ENCODE results near the gene PNCK.

PNCK gene

DNA sequence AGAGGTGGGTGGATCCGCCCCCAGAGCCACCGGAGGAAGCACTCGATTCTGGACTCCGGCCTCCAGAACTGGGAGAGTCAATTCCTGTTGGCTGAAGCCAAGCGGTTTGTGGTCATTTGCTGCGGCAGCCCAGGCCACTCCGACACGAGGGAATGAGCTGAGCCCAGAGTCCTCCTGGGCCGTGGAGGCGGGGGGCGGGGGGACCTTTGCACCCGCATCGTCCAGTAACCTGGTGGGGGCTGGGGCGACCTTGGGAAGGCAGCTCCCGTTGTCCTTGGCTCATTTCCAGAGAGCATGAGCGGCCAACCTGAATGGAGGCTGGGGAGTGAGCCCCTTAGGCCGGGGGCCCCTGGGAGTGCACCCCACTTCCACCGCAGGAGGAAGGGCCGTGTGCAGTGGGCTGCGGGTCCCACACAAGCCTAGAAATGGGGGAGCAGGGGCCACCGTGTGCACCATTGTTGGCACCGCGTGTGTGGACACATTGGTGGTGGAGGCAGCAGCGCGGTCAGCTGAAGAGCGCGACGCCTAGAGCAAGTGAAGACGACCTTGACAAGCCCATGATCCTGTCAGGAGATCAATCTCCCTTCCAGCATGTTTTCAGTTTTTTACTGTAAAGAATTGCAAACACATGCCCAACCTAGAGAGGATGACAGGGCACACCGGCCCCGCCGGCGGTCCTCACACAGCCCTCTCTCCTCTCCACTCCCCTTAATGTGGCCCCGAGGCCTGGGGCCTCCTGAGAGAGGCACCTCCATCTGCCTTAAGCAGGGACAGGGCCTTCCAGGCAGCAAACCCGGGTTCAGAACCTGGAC lies 46.5 kb downstream of the PNCK start:
- in situ Hi-C loops (cut with HindIII; ENCODE audit: low sequenced_read_pairs): no loop called here
- no peak overlapping the region for H3K4me3 ChIP-seq (ENCODE audit: low read depth, low read length)
- DNase-seq (ENCODE audit: low read depth): no peak
- TF ChIP-seq, protein P1, sequence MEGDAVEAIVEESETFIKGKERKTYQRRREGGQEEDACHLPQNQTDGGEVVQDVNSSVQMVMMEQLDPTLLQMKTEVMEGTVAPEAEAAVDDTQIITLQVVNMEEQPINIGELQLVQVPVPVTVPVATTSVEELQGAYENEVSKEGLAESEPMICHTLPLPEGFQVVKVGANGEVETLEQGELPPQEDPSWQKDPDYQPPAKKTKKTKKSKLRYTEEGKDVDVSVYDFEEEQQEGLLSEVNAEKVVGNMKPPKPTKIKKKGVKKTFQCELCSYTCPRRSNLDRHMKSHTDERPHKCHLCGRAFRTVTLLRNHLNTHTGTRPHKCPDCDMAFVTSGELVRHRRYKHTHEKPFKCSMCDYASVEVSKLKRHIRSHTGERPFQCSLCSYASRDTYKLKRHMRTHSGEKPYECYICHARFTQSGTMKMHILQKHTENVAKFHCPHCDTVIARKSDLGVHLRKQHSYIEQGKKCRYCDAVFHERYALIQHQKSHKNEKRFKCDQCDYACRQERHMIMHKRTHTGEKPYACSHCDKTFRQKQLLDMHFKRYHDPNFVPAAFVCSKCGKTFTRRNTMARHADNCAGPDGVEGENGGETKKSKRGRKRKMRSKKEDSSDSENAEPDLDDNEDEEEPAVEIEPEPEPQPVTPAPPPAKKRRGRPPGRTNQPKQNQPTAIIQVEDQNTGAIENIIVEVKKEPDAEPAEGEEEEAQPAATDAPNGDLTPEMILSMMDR (IDR thresholded peaks at IDR 0.05; ENCODE audit: low read depth, low read length, missing control alignments): no peak

DNA sequence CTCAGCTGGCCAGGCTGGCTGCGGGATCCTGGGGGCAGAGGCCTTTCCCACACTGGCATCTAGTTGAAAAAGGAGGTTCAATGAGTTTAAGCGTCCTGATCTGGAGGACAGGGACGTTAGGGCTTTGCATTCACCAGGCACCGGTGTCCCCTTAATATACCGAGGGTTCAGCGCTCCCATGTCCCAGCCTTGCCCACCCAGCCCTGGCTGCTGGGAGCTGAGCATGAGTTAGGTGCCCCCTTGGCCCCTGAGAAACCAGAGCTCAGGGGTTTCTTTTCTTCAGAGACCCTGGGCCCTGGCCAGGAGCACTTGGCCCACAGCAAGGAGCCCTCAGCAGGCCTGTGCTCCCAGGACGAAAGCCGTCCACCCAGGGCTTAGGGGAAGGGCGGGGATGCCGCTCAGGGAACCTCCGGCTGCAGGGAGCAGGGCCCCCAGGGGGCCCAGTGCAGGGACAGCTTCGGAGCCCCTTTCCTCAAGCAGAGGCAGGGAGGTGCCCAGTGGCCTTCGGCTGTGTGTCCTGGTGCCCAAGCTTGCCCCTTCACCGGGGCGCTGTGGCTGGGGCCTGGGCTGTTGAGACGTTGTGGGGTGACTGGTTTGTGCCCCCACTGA lies 47.5 kb downstream of the PNCK start:
- TF ChIP-seq, protein P1 (IDR thresholded peaks at IDR 0.05; ENCODE audit: low read depth, low read length, missing control alignments): no peak
- H3K4me3 ChIP-seq (ENCODE audit: low read depth, low read length): no peak overlapping the region
- in situ Hi-C loops (cut with HindIII; ENCODE audit: low sequenced_read_pairs): no loop called here
- no peak for DNase-seq (ENCODE audit: low read depth)

DNA sequence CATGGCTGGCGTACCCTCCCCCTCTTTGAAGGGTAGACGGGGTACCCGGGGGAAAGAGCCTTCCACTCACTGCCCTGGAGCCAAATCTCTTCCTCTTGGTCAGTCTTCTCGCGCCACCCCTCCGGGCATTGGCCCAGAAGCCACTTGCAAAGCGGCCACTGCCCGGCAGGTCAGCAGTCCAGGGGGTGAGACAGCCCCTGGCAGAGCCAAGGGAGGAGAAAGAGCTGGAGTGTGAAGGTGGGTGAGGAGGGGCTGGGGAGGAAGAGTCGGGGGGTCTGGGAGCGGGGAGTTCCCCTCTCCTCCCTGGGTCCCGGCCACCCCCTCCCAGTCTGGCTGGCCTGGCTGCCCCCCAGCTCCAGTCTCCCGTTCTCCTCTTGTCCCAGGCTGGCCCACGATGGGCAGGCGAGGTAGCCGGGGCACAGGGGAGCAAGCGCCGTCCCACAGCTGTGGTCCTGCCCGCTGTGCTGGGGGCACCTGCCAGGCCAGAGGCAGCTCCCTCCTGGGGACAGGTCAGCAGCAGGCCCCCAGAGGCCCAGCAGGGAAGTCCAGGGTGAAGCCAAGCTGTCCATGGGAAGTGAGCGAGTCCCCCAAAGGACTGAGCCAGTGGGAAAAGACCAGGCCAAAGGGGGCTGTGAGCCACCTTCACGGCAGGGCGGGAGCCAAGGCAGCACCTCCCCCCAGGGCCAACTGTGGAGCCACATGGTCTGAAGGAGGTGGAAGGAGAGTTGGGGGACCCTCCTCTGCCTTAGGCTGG lies 48.2 kb downstream of the PNCK start:
- in situ Hi-C loops (cut with HindIII; ENCODE audit: low sequenced_read_pairs): no loop called here
- no peak for DNase-seq (ENCODE audit: low read depth)
- TF ChIP-seq, protein P1 (IDR thresholded peaks at IDR 0.05; ENCODE audit: low read depth, low read length, missing control alignments): no peak
- H3K4me3 ChIP-seq (ENCODE audit: low read depth, low read length): no peak overlapping the region

DNA sequence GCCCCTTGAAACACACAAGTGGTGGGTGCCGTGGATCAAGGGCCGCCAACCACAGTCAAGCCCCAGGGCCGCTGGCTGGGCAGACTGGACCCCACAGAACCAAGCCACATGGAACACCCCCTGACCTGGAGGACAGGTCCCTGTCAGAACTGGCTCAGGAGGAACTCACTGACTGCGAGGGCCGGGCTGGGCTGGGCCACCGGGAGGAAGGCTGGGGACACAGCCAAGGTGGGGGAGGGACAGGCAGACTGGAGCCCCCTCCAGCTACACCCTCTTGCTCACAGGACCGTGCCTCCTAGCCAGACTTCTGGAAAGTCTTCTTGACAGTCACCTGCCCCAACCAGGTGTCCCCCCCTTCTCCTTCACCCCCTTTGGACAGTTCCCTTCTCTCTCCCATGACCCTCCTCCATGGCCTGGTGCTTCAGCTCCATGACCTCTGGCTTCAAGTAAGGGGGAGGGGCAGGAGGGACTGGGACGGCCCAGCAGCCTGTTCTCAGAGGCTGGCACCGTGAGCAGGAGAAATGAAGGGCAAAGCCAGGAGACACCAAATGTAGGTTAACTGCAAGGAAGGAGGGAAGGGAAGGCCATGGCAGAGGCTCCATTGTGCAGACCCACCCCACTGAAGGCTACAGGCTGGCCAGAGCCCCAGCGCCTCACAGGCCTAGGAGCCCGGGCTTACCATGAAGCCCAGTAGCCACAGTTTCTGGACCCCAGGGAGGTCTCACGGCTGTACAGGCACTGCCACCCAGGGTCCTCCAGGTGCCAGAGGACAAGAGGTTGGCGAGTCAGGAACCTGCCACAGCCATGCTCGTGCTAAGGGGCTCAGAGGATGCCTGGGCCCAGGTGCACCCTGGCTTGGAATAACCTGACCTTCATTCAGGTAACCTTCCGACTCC lies 49.2 kb downstream of the PNCK start:
- no peak for DNase-seq (ENCODE audit: low read depth)
- TF ChIP-seq, protein P1 (IDR thresholded peaks at IDR 0.05; ENCODE audit: low read depth, low read length, missing control alignments): no peak
- in situ Hi-C loops (cut with HindIII; ENCODE audit: low sequenced_read_pairs): no loop called here
- no peak overlapping the region for H3K4me3 ChIP-seq (ENCODE audit: low read depth, low read length)

DNA sequence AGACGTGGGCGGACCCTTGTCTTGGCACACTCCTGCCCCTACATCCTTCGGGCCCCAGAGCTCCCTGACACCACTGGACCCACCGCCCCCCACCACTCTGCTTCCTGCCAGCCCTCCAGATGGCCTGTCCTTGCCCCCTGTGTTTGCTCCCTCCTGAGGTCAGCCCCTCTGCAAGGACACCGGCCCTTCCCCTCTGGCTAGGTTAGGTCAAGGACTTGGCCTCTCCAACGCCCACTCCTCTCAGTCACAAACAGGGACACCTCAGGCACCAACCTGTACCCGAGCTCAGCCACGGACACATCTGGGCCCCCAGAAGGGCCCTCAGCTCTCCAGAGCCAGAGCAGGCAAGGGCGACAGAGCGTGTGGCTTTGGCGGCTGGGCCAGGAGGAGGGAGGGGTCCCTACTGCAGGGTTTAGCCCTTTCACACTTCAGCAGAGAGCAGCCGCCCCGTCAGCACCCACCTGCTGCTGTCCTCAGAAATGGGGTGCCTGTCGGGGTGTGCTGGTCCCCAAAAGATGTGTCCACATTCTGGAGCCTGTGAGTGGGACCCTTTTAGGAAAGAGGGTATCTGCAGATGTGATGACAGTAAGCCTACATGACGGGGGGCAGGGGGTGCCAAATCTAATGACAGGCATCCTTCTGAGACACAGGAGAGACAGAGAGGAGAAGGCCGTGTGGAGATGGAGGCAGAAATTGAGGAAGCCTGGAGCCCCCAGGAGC lies 50.1 kb downstream of the PNCK start:
- TF ChIP-seq, protein P1 (IDR thresholded peaks at IDR 0.05; ENCODE audit: low read depth, low read length, missing control alignments): no peak
- H3K4me3 ChIP-seq (ENCODE audit: low read depth, low read length): no peak overlapping the region
- no peak for DNase-seq (ENCODE audit: low read depth)
- in situ Hi-C loops (cut with HindIII; ENCODE audit: low sequenced_read_pairs): no loop called here
